Liver (tissue), 3 donors: ENCODE measurements around the gene SKOR2.

Experiments used
- RAD21 ChIP-seq, 2 donors: IDR thresholded peaks; 2 replicates each; pipeline ENCODE4 v1.6.1; 2016; ENCODE audit warnings: antibody characterized with exemption in 2 of 2, mild to moderate bottlenecking in 2 of 2
- TAF1 ChIP-seq: conservative IDR thresholded peaks from 2 replicates; pipeline ENCODE4 v1.6.1; 2016; ENCODE audit warnings: antibody characterized with exemption, mild to moderate bottlenecking
- YY1 ChIP-seq: IDR thresholded peaks from 2 replicates; pipeline ENCODE4 v1.6.1; 2016; ENCODE audit warnings: antibody characterized with exemption, mild to moderate bottlenecking
- TF ChIP-seq, protein P1 (sequence below): fragments of 150-350 bp; IDR thresholded peaks from 2 replicates; pipeline ENCODE4 v1.5.1; 2017; ENCODE audit warnings: improper control_type of control experiment, low read depth, low read length; ENCODE audit not compliant: missing input control
- TF ChIP-seq, protein P2 (sequence below): IDR thresholded peaks from 2 replicates; pipeline ENCODE4 v1.6.1; 2016; ENCODE audit warnings: antibody characterized with exemption, mild to moderate bottlenecking
- TF ChIP-seq, protein P3 (sequence below): IDR thresholded peaks from 2 replicates; pipeline ENCODE4 v1.6.1; 2016; ENCODE audit warnings: antibody characterized with exemption
- donor health status: healthy.
- donor health status: healthy.

DNA sequence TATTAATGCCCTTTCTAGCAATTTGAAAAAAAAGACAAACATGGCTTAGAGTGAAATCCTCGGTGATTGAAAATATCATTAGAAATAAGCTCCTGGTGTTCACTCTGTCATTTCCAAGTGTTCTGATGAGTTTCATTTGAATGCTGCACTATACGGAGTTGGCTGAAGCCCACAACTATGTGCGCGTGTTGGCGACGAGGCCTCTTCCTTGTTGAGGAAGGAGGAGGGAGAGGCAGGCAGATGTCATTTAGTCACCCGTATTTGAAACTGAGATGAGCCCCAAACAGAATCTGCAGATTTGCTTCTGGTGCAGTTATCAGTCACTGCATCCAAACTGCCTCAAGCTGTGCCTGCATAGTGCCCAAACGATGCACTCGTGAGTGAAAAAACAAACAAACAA lies 23.5 kb upstream of the SKOR2 start:
- TF ChIP-seq, protein P1, sequence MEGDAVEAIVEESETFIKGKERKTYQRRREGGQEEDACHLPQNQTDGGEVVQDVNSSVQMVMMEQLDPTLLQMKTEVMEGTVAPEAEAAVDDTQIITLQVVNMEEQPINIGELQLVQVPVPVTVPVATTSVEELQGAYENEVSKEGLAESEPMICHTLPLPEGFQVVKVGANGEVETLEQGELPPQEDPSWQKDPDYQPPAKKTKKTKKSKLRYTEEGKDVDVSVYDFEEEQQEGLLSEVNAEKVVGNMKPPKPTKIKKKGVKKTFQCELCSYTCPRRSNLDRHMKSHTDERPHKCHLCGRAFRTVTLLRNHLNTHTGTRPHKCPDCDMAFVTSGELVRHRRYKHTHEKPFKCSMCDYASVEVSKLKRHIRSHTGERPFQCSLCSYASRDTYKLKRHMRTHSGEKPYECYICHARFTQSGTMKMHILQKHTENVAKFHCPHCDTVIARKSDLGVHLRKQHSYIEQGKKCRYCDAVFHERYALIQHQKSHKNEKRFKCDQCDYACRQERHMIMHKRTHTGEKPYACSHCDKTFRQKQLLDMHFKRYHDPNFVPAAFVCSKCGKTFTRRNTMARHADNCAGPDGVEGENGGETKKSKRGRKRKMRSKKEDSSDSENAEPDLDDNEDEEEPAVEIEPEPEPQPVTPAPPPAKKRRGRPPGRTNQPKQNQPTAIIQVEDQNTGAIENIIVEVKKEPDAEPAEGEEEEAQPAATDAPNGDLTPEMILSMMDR: no peak
- TF ChIP-seq, protein P2, sequence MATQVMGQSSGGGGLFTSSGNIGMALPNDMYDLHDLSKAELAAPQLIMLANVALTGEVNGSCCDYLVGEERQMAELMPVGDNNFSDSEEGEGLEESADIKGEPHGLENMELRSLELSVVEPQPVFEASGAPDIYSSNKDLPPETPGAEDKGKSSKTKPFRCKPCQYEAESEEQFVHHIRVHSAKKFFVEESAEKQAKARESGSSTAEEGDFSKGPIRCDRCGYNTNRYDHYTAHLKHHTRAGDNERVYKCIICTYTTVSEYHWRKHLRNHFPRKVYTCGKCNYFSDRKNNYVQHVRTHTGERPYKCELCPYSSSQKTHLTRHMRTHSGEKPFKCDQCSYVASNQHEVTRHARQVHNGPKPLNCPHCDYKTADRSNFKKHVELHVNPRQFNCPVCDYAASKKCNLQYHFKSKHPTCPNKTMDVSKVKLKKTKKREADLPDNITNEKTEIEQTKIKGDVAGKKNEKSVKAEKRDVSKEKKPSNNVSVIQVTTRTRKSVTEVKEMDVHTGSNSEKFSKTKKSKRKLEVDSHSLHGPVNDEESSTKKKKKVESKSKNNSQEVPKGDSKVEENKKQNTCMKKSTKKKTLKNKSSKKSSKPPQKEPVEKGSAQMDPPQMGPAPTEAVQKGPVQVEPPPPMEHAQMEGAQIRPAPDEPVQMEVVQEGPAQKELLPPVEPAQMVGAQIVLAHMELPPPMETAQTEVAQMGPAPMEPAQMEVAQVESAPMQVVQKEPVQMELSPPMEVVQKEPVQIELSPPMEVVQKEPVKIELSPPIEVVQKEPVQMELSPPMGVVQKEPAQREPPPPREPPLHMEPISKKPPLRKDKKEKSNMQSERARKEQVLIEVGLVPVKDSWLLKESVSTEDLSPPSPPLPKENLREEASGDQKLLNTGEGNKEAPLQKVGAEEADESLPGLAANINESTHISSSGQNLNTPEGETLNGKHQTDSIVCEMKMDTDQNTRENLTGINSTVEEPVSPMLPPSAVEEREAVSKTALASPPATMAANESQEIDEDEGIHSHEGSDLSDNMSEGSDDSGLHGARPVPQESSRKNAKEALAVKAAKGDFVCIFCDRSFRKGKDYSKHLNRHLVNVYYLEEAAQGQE: no peak
- TF ChIP-seq RAD21 (IDR thresholded peaks at IDR 0.05) (no peak), YY1 (no peak), TAF1 (no peak)
- TF ChIP-seq, protein P3, sequence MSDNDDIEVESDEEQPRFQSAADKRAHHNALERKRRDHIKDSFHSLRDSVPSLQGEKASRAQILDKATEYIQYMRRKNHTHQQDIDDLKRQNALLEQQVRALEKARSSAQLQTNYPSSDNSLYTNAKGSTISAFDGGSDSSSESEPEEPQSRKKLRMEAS: no peak
